Thyroid gland (tissue), 4 donors: Measurements from ENCODE around the gene RPL29.

ENCODE experiments used
- POLR2A ChIP-seq, 2 donors: fragments of 450-650 bp; IDR thresholded peaks; one replicate each; pipeline ENCODE4 v1.6.1; 2017; ENCODE audit warnings: antibody characterized with exemption in 2 of 2, mild to moderate bottlenecking in 2 of 2, moderate library complexity in 1 of 2
- TF ChIP-seq, protein P1 (sequence below), 6 experiments: fragments of 200-600 bp in 3 of 6; fragments of 450-650 bp in 3 of 6; sonication (generic) in 3 of 6; IDR thresholded peaks; one replicate each; pipeline ENCODE4 v1.5.1; 2016 to 2019; ENCODE audit warnings: antibody characterized with exemption in 6 of 6, mild to moderate bottlenecking in 2 of 6, inconsistent platforms in 1 of 6, moderate library complexity in 1 of 6

DNA sequence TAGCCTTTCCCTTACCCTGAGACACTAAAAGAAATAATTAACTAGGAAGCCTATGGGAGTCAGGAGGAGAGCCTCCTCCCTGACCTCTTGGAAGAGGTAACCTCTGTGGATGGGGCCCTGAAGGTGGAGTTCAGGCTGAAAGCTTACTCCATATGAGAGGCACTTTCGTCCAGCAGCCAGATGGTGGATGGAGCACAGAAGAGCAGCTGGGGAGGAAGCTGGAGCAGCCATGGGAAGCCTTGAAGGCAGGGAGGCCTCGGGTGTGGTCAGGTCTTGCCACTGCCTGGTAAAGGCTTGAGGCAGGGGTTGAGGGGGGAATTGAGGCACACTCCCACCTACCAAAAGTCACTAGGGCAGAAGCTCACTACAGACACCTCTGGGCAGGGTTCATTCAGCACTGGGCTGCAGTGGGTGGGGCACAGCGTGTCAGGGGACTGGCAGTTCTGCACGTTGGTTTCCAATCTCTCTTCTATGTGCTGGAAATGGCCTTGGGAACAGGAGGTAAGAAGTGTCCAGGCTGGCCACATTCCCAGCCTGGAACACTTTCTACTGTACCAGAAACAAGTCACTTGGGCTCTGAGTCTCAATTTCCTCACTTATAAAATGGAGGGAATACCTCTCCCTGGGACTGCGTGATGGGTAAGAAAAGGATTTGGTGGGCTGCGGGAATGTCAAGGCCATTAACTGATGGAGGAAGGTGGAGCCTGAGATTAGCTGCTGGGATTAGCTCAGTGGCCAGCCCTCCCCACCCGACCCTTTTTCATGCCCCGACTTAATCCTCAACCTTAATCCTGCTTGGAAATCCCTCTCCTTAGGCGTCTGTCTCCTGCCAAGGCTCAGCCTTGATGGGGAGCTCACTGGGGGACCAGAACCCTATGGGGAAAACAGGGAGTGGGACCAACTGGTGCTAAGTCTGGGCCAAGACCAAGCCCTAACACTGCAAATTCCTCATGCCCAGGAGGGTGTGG, 33.8 kb downstream of the RPL29 start:
- TF ChIP-seq, protein P1, sequence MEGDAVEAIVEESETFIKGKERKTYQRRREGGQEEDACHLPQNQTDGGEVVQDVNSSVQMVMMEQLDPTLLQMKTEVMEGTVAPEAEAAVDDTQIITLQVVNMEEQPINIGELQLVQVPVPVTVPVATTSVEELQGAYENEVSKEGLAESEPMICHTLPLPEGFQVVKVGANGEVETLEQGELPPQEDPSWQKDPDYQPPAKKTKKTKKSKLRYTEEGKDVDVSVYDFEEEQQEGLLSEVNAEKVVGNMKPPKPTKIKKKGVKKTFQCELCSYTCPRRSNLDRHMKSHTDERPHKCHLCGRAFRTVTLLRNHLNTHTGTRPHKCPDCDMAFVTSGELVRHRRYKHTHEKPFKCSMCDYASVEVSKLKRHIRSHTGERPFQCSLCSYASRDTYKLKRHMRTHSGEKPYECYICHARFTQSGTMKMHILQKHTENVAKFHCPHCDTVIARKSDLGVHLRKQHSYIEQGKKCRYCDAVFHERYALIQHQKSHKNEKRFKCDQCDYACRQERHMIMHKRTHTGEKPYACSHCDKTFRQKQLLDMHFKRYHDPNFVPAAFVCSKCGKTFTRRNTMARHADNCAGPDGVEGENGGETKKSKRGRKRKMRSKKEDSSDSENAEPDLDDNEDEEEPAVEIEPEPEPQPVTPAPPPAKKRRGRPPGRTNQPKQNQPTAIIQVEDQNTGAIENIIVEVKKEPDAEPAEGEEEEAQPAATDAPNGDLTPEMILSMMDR (IDR thresholded peaks at IDR 0.05), result no peak
- no peak for TF ChIP-seq POLR2A (IDR thresholded peaks at IDR 0.05)
